H1 (cell line): ENCODE data around the gene ZNF57. TPM values are rescaled to one million over a fixed set of nuclear protein-coding genes. Genes with fewer than 3 reads are reported as not detected.

Experiments used
- CTCF ChIA-PET: fragments of 300-600 bp; sonication (Branson Sonifier 250); formaldehyde crosslinking; loops from one replicate; lab custom pipeline; 2021; ENCODE audit not compliant: partially characterized antibody; lab: Charles Lee
- POLR2A ChIA-PET: fragments of 300-600 bp; sonication (Branson Sonifier 250); formaldehyde crosslinking; loops from one replicate; lab custom pipeline; 2021; ENCODE audit warnings: inconsistent platforms; ENCODE audit not compliant: partially characterized antibody; lab: Charles Lee
- DNase-seq, 2 experiments: peaks; one replicate each; pipeline versions ENCODE4 v3.0.0 to v3.0.0-alpha.2; 2010 to 2022; ENCODE audit warnings: low spot score in 2 of 2, low read depth in 1 of 2, mixed read lengths in 1 of 2
- FAIRE-seq: peaks from 2 replicates; lab custom pipeline; 2011; peaks lifted over from hg19 to GRCh38; lab: Jason Lieb, UNC
- H2AFZ ChIP-seq: 2 replicates; pipeline ENCODE4 v1.8.1; 2012; ENCODE audit warnings: low read length, inconsistent platforms
- H2AK5ac ChIP-seq: 2 replicates; pipeline ENCODE4 v1.6.1; 2013; ENCODE audit warnings: low read depth, low read length
- H2BK120ac ChIP-seq: replicated peaks from 2 replicates; pipeline ENCODE3; 2013; ENCODE audit warnings: low read depth, low read length, inconsistent platforms
- H2BK12ac ChIP-seq: 2 replicates; pipeline ENCODE4 v1.6.1; 2013; ENCODE audit warnings: low read depth, low read length
- H2BK15ac ChIP-seq: 2 replicates; pipeline ENCODE4 v1.6.1; 2013; ENCODE audit warnings: low read length
- H2BK20ac ChIP-seq: 2 replicates; pipeline ENCODE4 v1.6.1; 2013; ENCODE audit warnings: low read length
- H2BK5ac ChIP-seq: 2 replicates; pipeline ENCODE4 v1.6.1; 2013; ENCODE audit warnings: low read depth, low read length
- H3K14ac ChIP-seq: 2 replicates; pipeline ENCODE4 v1.6.1; 2013; ENCODE audit warnings: inconsistent platforms; ENCODE audit not compliant: insufficient read length
- H3K18ac ChIP-seq: 2 replicates; pipeline ENCODE4 v1.6.1; 2013; ENCODE audit warnings: low read length; ENCODE audit errors: extremely low read depth
- H3K23ac ChIP-seq: 2 replicates; pipeline ENCODE4 v1.6.1; 2013; ENCODE audit warnings: inconsistent platforms; ENCODE audit not compliant: insufficient read length
- H3K23me2 ChIP-seq: 2 replicates; pipeline ENCODE4 v1.6.1; 2013; ENCODE audit warnings: low read depth, low read length
- H3K27ac ChIP-seq: 2 replicates; pipeline ENCODE4 v1.6.1; 2011; ENCODE audit warnings: low read depth, low read length, inconsistent platforms
- H3K27me3 ChIP-seq, 4 experiments: replicated peaks in 1 of 4; 1 replicate in 1 of 4; 2 replicates in 3 of 4; pipeline versions ENCODE4 v1.6.1 to v1.8.1; 2011 to 2013; ENCODE audit warnings: low read length in 3 of 4, mild to moderate bottlenecking in 3 of 4, inconsistent platforms in 2 of 4, mixed read lengths in 2 of 4, moderate library complexity in 1 of 4; ENCODE audit not compliant: control insufficient read depth in 3 of 4, insufficient read depth in 3 of 4; ENCODE audit errors: extremely low read depth in 1 of 4
- H3K36me3 ChIP-seq, 4 experiments: 2 replicates each; pipeline versions ENCODE4 v1.6.1 to v1.8.1; 2011 to 2013; ENCODE audit warnings: mild to moderate bottlenecking in 4 of 4, low read length in 3 of 4, moderate library complexity in 2 of 4, control low read depth in 1 of 4, inconsistent platforms in 1 of 4; ENCODE audit not compliant: insufficient read depth in 4 of 4, control insufficient read depth in 2 of 4
- H3K4ac ChIP-seq: replicated peaks from 2 replicates; pipeline ENCODE3; 2013; ENCODE audit warnings: low read length, low read depth, mixed read lengths, inconsistent platforms; ENCODE audit not compliant: insufficient read length
- H3K4me1 ChIP-seq, 4 experiments: replicated peaks in 1 of 4; 1 replicate in 1 of 4; 2 replicates in 3 of 4; pipeline versions ENCODE4 v1.6.1 to v1.8.1; 2011 to 2013; ENCODE audit warnings: low read length in 3 of 4, inconsistent platforms in 2 of 4, mixed read lengths in 1 of 4; ENCODE audit not compliant: insufficient read depth in 4 of 4, control insufficient read depth in 3 of 4
- H3K4me2 ChIP-seq, 2 experiments: 2 replicates each; pipeline versions ENCODE4 v1.6.1 to v1.8.1; 2011 to 2013; ENCODE audit warnings: low read depth in 2 of 2, low read length in 2 of 2, control low read depth in 1 of 2, inconsistent platforms in 1 of 2, mild to moderate bottlenecking in 1 of 2; ENCODE audit not compliant: insufficient read depth in 1 of 2
- H3K4me3 ChIP-seq, 4 experiments: fragments of 200-600, 300-600 bp in 1 of 4; sonication (generic), shearing (Covaris generic), sonication (Bioruptor Twin) in 1 of 4; 2 replicates each; pipeline versions ENCODE4 v1.5.1 to v1.8.1; 2011 to 2016; ENCODE audit warnings: low read length in 4 of 4, low read depth in 3 of 4, control low read depth in 2 of 4, inconsistent platforms in 2 of 4, mild to moderate bottlenecking in 2 of 4, mixed read lengths in 1 of 4, moderate library complexity in 1 of 4; ENCODE audit not compliant: insufficient read depth in 2 of 4; ENCODE audit errors: extremely low read depth in 1 of 4
- H3K56ac ChIP-seq: replicated peaks from 2 replicates; pipeline ENCODE3; 2013; ENCODE audit warnings: low read depth, mild to moderate bottlenecking, mixed read lengths, low read length, inconsistent platforms; ENCODE audit not compliant: insufficient read length
- H3K79me1 ChIP-seq: 2 replicates; pipeline ENCODE4 v1.6.1; 2013; ENCODE audit warnings: low read depth, low read length, control low read depth
- H3K79me2 ChIP-seq, 2 experiments: 2 replicates each; pipeline versions ENCODE4 v1.6.1 to v1.8.1; 2012 to 2013; ENCODE audit warnings: low read length in 2 of 2, mild to moderate bottlenecking in 2 of 2, inconsistent platforms in 1 of 2; ENCODE audit not compliant: insufficient read depth in 2 of 2, control insufficient read depth in 1 of 2
- H3K9ac ChIP-seq, 4 experiments: replicated peaks in 1 of 4; 1 replicate in 1 of 4; 2 replicates in 3 of 4; pipeline versions ENCODE4 v1.6.1 to v1.8.1; 2011 to 2013; ENCODE audit warnings: low read depth in 3 of 4, low read length in 3 of 4, control low read depth in 2 of 4, mild to moderate bottlenecking in 2 of 4, moderate library complexity in 2 of 4, inconsistent platforms in 1 of 4; ENCODE audit errors: extremely low read depth in 1 of 4
- H3K9me3 ChIP-seq, 2 experiments: 2 replicates each; pipeline versions ENCODE4 v1.6.1 to v1.8.1; 2012 to 2013; ENCODE audit warnings: mild to moderate bottlenecking in 2 of 2, moderate library complexity in 2 of 2, control low read depth in 1 of 2, inconsistent platforms in 1 of 2, low read depth in 1 of 2, low read length in 1 of 2, mixed read lengths in 1 of 2; ENCODE audit not compliant: insufficient read depth in 2 of 2
- H4K20me1 ChIP-seq, 2 experiments: replicated peaks in 1 of 2; 2 replicates each; pipeline versions ENCODE3 to v1.8.1; 2011 to 2013; ENCODE audit warnings: inconsistent platforms in 2 of 2, low read length in 2 of 2, mild to moderate bottlenecking in 1 of 2; ENCODE audit not compliant: insufficient read depth in 2 of 2, control insufficient read depth in 1 of 2
- H4K5ac ChIP-seq: 2 replicates; pipeline ENCODE4 v1.6.1; 2013; ENCODE audit warnings: low read length, low read depth, mixed read lengths, inconsistent platforms; ENCODE audit not compliant: insufficient read length
- H4K8ac ChIP-seq: 2 replicates; pipeline ENCODE4 v1.8.0; 2013; ENCODE audit warnings: mild to moderate bottlenecking, moderate library complexity, low read length, inconsistent platforms; ENCODE audit not compliant: insufficient read depth; ENCODE audit errors: extremely low read depth
- H4K91ac ChIP-seq: replicated peaks from 2 replicates; pipeline ENCODE3; 2013; ENCODE audit warnings: low read length, mixed read lengths, inconsistent platforms; ENCODE audit not compliant: insufficient read length
- POU5F1 ChIP-seq: IDR thresholded peaks from 2 replicates; pipeline ENCODE4 v1.6.1; 2011; ENCODE audit warnings: low read depth, mild to moderate bottlenecking, low read length, moderate library complexity
- WGBS, 2 experiments: shearing (Covaris generic) in 1 of 2; methylation state at CpG; one replicate each; pipeline versions ENCODE4 v1.1.6 to v1.1.7; 2013 to 2015; ENCODE audit warnings: low lambda C conversion rate in 2 of 2, mixed read lengths in 2 of 2, inconsistent platforms in 1 of 2, low coverage in 1 of 2, missing lambda C conversion rate in 1 of 2; ENCODE audit not compliant: insufficient replicate concordance in 2 of 2, insufficient coverage in 1 of 2, insufficient read length in 1 of 2; ENCODE audit errors: extremely low coverage in 1 of 2, missing lambda C conversion rate in 1 of 2; 5-methylcytosine and 5-hydroxymethylcytosine counted together
- polyA plus RNA-seq, 7 experiments: library from polyadenylated mRNA; depleted of rRNA in 3 of 7; stranded (reverse) in 5 of 7; unstranded in 2 of 7; fragments of >200 nt in 5 of 7; fragments of 200-250 nt in 2 of 7; gene quantifications; 1 replicate in 5 of 7; 2 replicates in 1 of 7; 4 replicates in 1 of 7; pipeline versions ENCODE4 v1.2.1 to v1.2.3, GENCODE V29; 2011 to 2013; ENCODE audit warnings: missing spikeins in 2 of 7, mixed read lengths in 2 of 7
- total RNA-seq: library from RNA; stranded (reverse); fragmentation: NEBNext Ultra II Directional; extraction: Animal tissue kit (Norgen Biotek cat#: 25700); gene quantifications from 2 replicates; pipeline ENCODE4 v1.2.1, GENCODE V29; 2021

The ZNF57 gene
- total and polyA plus RNA-seq, 2 of the 8 experiments (the other 6 are each of a cell fraction or from before 2014, with no cell fraction given), result 4.9 to 8.9 TPM

DNA sequence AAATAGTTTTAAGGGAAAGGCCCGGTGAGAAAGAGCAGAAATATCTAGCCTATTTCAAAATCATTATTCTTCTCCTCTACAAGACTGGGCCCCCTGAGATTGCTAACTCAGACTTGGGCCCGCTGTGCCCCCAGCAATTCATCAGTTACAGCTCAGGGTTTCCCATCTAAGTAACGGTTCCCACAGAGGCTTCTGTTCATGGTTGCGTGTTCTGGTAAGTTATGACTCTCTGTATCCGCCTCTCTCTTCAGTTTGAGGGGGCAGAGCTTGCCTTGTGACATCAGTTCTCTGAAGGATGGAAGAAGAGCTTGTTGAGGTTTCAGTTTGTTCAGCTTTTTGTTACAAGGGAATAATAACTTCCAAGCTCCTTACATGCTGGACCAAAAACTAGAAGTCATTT lies 11.6 kb downstream of the ZNF57 start:
- Histone ChIP-seq H3K4me1 (no peaks in the 10 kb centered on the region), H3K9me3 (peaks cover 17 to 33% of the 10 kb centered on the region in 2 experiments), H2BK15ac (no peak overlapping the region), H2BK20ac (no peak overlapping the region), H3K79me2 (peaks cover 0 to 23% of the 10 kb centered on the region in 2 experiments; a peak in 3 of 4 replicates), H3K23ac (no peak overlapping the region), H4K8ac (no peak overlapping the region), H3K79me1 (peaks cover 3% of the 10 kb centered on the region; the same call in 1 of the 2 replicates), H3K36me3 (peaks cover 5 to 34% (median 14%) of the 10 kb centered on the region in 4 experiments; a peak in 7 of 8 replicates), H3K27ac (no peak overlapping the region), H3K14ac (no peak overlapping the region), H3K4me3 (no peak overlapping the region), H4K91ac (no peak overlapping the region), H2AFZ (no peak overlapping the region), H2BK12ac (no peak overlapping the region), H3K9ac (no peak overlapping the region), H4K20me1 (no peaks in the 10 kb centered on the region), H3K4me2 (no peak overlapping the region), H3K27me3 (no peaks in the 10 kb centered on the region), H3K23me2 (no peaks in the 10 kb centered on the region), H2BK120ac (no peak overlapping the region), H2BK5ac (no peak overlapping the region), H2AK5ac (no peak overlapping the region), H3K18ac (no peak overlapping the region), H3K56ac (no peak overlapping the region), H3K4ac (no peak overlapping the region), H4K5ac (no peak overlapping the region)
- TF ChIP-seq POU5F1, result no peak
- POLR2A ChIA-PET, result interaction anchor here (1.2 kb wide), 1 partner anchor 9 kb away, joined by 3 read pairs; no protein-coding TSS in a partner anchor
- CTCF ChIA-PET, result interaction anchor here (2.2 kb wide), 1 partner anchor 11 kb away, joined by 9 read pairs; no protein-coding TSS in a partner anchor
- FAIRE-seq (no peak), DNase-seq (no peak)
- WGBS, 2 experiments, result 87% methylated on average over 5 of the region's 5 CpGs; no CpG with 5 or more reads in 1 of the 2 experiments
